Type B pancreatic cell (in vitro differentiated cells): ENCODE data around the gene ACVR1B. TPM values are rescaled to one million over a fixed set of nuclear protein-coding genes. Genes with fewer than 3 reads are reported as not detected.

ENCODE experiments used
- DNase-seq: peaks from one replicate; pipeline ENCODE4 v3.0.0; 2021; ENCODE audit warnings: mixed read lengths; ENCODE audit not compliant: unreplicated experiment; ENCODE audit errors: extremely low spot score
- H3K27ac Mint-ChIP-seq: 2 replicates; pipeline ENCODE4 v1.8.0; 2021; ENCODE audit warnings: mild to moderate bottlenecking, mixed read lengths
- H3K27me3 Mint-ChIP-seq: 2 replicates; pipeline ENCODE4 v1.8.0; 2021; ENCODE audit warnings: mixed read lengths
- H3K36me3 Mint-ChIP-seq: 2 replicates; pipeline ENCODE4 v1.8.0; 2021; ENCODE audit warnings: mixed read lengths
- H3K4me1 Mint-ChIP-seq: one replicate; pipeline ENCODE4 v1.8.0; 2021; ENCODE audit warnings: mixed read lengths; ENCODE audit not compliant: unreplicated experiment
- H3K4me3 Mint-ChIP-seq: 2 replicates; pipeline ENCODE4 v1.8.0; 2021; ENCODE audit warnings: mild to moderate bottlenecking, mixed read lengths
- H3K9me3 Mint-ChIP-seq: 2 replicates; pipeline ENCODE4 v1.8.0; 2021; ENCODE audit warnings: mixed read lengths
- CTCF ChIP-seq: fragments of 200-600 bp; sonication (generic); conservative IDR thresholded peaks from 2 replicates; pipeline ENCODE4 v1.5.0; 2021; ENCODE audit warnings: antibody characterized with exemption, mild to moderate bottlenecking
- total RNA-seq: library from RNA; stranded (reverse); gene quantifications from 2 replicates; pipeline ENCODE4 v1.2.1, GENCODE V29; 2021; ENCODE audit warnings: low replicate concordance

The ACVR1B gene
- total RNA-seq, 1 donor from 2014 or later: 36.1 TPM

GRCh38 chr12:51960488-51960887 lies 9.0 kb downstream of the ACVR1B start:
- DNase-seq: no peak
- peaks cover 42% of the 10 kb centered on the region for H3K4me1 Mint-ChIP-seq
- no peaks in the 10 kb centered on the region for H3K27me3 Mint-ChIP-seq
- peaks cover 5% of the 10 kb centered on the region for H3K9me3 Mint-ChIP-seq
- peak overlapping the region; percentile 35 for H3K27ac Mint-ChIP-seq
- H3K36me3 Mint-ChIP-seq: peaks cover 24% of the 10 kb centered on the region
- TF ChIP-seq CTCF: no peak
- no peak overlapping the region for H3K4me3 Mint-ChIP-seq

- Mint-ChIP-seq H3K27me3 (no peaks in the 10 kb centered on the region), H3K4me3 (no peak overlapping the region), H3K27ac (peak overlapping the region; percentile 35), H3K9me3 (peaks cover 9% of the 10 kb centered on the region), H3K4me1 (peaks cover 38% of the 10 kb centered on the region), H3K36me3 (peaks cover 28% of the 10 kb centered on the region)
- DNase-seq: no peak
- no peak for TF ChIP-seq CTCF
Observed at GRCh38 chr12:51960890-51961289, 9.4 kb downstream of the ACVR1B start.

GRCh38 chr12:51961834-51962233 lies 10.3 kb downstream of the ACVR1B start:
- Mint-ChIP-seq H3K27ac (peak overlapping the region; percentile 57), H3K4me3 (peak overlapping the region; percentile 3), H3K9me3 (peaks cover 9% of the 10 kb centered on the region), H3K36me3 (peaks cover 30% of the 10 kb centered on the region), H3K27me3 (no peaks in the 10 kb centered on the region), H3K4me1 (peaks cover 35% of the 10 kb centered on the region)
- no peak for DNase-seq
- no peak for TF ChIP-seq CTCF

GRCh38 chr12:51962737-51963136 lies 11.2 kb downstream of the ACVR1B start:
- H3K4me1 Mint-ChIP-seq: peaks cover 33% of the 10 kb centered on the region
- peaks cover 28% of the 10 kb centered on the region for H3K36me3 Mint-ChIP-seq
- no peak for TF ChIP-seq CTCF
- H3K27me3 Mint-ChIP-seq: no peaks in the 10 kb centered on the region
- DNase-seq: no peak
- H3K4me3 Mint-ChIP-seq: no peak overlapping the region
- H3K9me3 Mint-ChIP-seq: peaks cover 9% of the 10 kb centered on the region
- H3K27ac Mint-ChIP-seq: peak overlapping the region; percentile 12

- Mint-ChIP-seq H3K4me3 (no peak overlapping the region), H3K9me3 (peaks cover 9% of the 10 kb centered on the region), H3K27ac (no peak overlapping the region), H3K36me3 (peaks cover 24% of the 10 kb centered on the region), H3K27me3 (no peaks in the 10 kb centered on the region), H3K4me1 (peaks cover 29% of the 10 kb centered on the region)
- no peak for DNase-seq
- no peak for TF ChIP-seq CTCF
Observed at GRCh38 chr12:51963477-51963876, 12.0 kb downstream of the ACVR1B start.

GRCh38 chr12:51969643-51970042 lies 18.1 kb downstream of the ACVR1B start:
- Mint-ChIP-seq H3K27ac (no peak overlapping the region), H3K27me3 (no peaks in the 10 kb centered on the region), H3K4me3 (no peak overlapping the region), H3K36me3 (peaks cover 13% of the 10 kb centered on the region), H3K9me3 (peaks cover 9% of the 10 kb centered on the region), H3K4me1 (peaks cover 32% of the 10 kb centered on the region)
- DNase-seq: no peak
- TF ChIP-seq CTCF: no peak
